Lower leg skin (tissue), 4 donors: ENCODE data around the gene HOMEZ. TPM values are rescaled to one million over a fixed set of nuclear protein-coding genes. Genes with fewer than 3 reads are reported as not detected.

ENCODE experiments used
- DNase-seq, 2 donors: peaks; one replicate each; pipeline ENCODE4 v3.0.0-alpha.2; 2019; ENCODE audit warnings: low spot score in 2 of 2
- H3K4me3 ChIP-seq: fragments of 200-600 bp; sonication (generic); 2 replicates; pipeline ENCODE4 v1.5.1; 2017; ENCODE audit warnings: mild to moderate bottlenecking, low read depth; ENCODE audit not compliant: poor library complexity, severe bottlenecking
- POLR2A ChIP-seq, 2 donors: fragments of 450-650 bp; IDR thresholded peaks; one replicate each; pipeline ENCODE4 v1.6.1; 2016 to 2017; ENCODE audit warnings: antibody characterized with exemption in 2 of 2, mild to moderate bottlenecking in 1 of 2, moderate library complexity in 1 of 2
- WGBS, 2 donors: methylation state at CpG; one replicate each; pipeline ENCODE4 v1.1.5; 2018; 5-methylcytosine and 5-hydroxymethylcytosine counted together
- intact Hi-C: fragments of 100-400 bp; cut with DNase I; formaldehyde crosslinking; loops from one replicate; pipeline ENCODE4 v1.15.0; 2023; ENCODE audit warnings: low total_unique reads
- total RNA-seq, 4 donors: library from RNA; depleted of rRNA; stranded (reverse); fragments of >200 nt; gene quantifications; one replicate each; pipeline ENCODE4 v1.1.0, GENCODE V29; 2016
- TF ChIP-seq, protein P1 (sequence below), 3 donors: fragments of 450-650 bp; IDR thresholded peaks; one replicate each; pipeline ENCODE4 v1.5.1; 2016; ENCODE audit warnings: antibody characterized with exemption in 3 of 3, mild to moderate bottlenecking in 3 of 3, moderate library complexity in 2 of 3

Gene HOMEZ
- total RNA-seq, 4 donors from 2014 or later = 5.3 to 9.7 (median 8.5) TPM

DNA sequence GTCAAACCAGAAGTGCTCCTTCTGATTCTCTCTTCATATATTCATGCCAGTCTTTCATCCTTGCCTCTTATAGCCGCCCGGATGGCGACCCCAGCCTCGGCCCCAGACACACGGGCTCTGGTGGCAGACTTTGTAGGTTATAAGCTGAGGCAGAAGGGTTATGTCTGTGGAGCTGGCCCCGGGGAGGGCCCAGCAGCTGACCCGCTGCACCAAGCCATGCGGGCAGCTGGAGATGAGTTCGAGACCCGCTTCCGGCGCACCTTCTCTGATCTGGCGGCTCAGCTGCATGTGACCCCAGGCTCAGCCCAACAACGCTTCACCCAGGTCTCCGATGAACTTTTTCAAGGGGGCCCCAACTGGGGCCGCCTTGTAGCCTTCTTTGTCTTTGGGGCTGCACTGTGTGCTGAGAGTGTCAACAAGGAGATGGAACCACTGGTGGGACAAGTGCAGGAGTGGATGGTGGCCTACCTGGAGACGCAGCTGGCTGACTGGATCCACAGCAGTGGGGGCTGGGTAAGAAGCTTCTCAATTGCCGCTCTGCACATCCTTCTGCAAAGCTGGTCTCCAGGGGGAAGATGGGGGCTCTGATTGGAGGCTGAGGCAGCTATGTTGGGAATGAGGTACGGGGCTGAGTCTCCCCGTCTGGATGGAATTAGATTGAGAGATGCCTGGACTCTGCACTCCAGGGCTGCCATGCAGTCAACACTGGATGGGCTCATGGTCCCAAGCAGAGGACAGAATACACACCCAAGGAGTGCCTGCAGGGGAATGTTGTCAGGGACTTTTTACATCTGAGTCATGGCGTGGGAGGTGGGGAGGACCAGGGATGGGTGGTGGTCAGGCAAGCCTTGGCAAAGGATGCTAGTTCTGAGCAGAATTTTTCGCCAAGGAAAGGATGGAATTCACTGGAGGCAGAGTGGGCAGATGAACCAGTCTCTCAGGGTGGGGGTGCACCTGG is 22.0 kb upstream of the HOMEZ start:
- whole genome bisulfite sequencing, 2 donors = 80 to 81% methylated on average over 22 of the region's 22 CpGs
- intact Hi-C loops = no loop called here
- no peak for DNase-seq
- no peak overlapping the region for H3K4me3 ChIP-seq
- no peak for TF ChIP-seq POLR2A (IDR thresholded peaks at IDR 0.05)
- TF ChIP-seq, protein P1, sequence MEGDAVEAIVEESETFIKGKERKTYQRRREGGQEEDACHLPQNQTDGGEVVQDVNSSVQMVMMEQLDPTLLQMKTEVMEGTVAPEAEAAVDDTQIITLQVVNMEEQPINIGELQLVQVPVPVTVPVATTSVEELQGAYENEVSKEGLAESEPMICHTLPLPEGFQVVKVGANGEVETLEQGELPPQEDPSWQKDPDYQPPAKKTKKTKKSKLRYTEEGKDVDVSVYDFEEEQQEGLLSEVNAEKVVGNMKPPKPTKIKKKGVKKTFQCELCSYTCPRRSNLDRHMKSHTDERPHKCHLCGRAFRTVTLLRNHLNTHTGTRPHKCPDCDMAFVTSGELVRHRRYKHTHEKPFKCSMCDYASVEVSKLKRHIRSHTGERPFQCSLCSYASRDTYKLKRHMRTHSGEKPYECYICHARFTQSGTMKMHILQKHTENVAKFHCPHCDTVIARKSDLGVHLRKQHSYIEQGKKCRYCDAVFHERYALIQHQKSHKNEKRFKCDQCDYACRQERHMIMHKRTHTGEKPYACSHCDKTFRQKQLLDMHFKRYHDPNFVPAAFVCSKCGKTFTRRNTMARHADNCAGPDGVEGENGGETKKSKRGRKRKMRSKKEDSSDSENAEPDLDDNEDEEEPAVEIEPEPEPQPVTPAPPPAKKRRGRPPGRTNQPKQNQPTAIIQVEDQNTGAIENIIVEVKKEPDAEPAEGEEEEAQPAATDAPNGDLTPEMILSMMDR (IDR thresholded peaks at IDR 0.05) = no peak

DNA sequence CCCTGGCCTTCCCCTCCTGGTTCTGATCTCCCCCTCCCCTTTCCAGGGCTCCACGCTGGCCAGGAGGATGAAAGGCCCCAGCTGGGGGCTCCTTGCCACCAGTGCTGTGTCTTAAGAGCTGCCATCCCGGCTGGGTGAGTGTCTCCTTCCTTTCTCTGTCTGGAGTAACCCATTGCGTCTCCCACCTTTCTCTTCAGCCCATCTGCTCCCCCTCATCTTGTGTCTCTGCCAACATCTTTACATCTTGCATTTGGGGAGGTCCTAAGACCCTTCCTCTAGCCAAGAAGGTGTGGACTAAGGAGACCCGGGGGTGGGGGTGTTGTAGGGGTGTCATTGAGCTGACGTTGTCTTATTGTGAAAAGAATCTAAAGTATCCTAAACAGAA is 21.2 kb upstream of the HOMEZ start:
- no peak for DNase-seq
- intact Hi-C loops = no loop called here
- no peak for TF ChIP-seq POLR2A (IDR thresholded peaks at IDR 0.05)
- TF ChIP-seq, protein P1 (IDR thresholded peaks at IDR 0.05) = no peak
- H3K4me3 ChIP-seq = peak overlapping the region; percentile 53
- WGBS, 2 donors = 8% methylated on average over 5 of the region's 5 CpGs

DNA sequence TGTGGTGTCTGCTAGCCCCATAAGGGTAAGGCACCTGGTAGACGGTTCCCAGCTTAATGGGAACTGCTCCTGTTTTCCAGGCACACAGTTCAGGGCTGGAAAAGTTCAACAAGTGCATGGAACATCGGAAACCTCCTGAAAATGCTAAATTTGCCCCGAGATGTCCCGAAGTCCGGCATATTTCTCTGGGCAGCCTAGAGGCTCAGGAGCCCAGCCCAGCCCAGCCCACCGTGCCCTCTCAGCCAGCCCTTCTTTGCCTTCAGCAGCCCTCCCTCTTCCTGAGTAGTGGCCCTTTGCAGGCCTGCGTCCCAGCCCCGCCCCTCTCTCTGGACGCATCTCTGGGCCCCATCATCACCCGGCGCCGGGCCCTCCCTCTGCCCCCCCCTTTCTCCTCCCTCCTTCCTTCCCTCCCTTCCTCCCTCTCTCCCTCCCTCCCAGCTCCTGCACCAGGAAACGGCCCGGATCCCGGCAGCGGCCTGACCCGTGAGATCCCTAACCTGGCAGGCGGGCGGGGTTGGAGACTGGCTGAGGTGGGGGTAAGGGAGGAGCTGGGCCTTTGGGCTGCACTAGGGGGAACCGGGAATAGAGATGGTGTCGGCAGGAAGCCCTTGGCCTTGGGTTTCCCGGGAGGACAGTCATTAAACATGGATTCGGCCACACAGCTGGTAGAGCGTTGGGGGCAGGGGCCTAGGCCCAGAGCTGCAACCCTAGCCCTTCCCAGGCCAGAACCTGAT is 20.6 kb upstream of the HOMEZ start, which contains the start of gene BCL2L2:
Gene BCL2L2, plus strand, starts transcription at position 422 of the 734 bp plus-strand sequence. CDS start 935 bp downstream, outside the sequence.
- whole genome bisulfite sequencing, 2 donors = 1 to 2% methylated on average over 24 of the region's 24 CpGs
- peak within 1 kb of the TSS; percentile 53 for H3K4me3 ChIP-seq
- intact Hi-C loops = no loop called here
- peak; percentile 93 to 98 for DNase-seq
- TF ChIP-seq, protein P1 (IDR thresholded peaks at IDR 0.05) = no peak
- peak in 1 of 2 donors; percentile 22 for TF ChIP-seq POLR2A (IDR thresholded peaks at IDR 0.05)

DNA sequence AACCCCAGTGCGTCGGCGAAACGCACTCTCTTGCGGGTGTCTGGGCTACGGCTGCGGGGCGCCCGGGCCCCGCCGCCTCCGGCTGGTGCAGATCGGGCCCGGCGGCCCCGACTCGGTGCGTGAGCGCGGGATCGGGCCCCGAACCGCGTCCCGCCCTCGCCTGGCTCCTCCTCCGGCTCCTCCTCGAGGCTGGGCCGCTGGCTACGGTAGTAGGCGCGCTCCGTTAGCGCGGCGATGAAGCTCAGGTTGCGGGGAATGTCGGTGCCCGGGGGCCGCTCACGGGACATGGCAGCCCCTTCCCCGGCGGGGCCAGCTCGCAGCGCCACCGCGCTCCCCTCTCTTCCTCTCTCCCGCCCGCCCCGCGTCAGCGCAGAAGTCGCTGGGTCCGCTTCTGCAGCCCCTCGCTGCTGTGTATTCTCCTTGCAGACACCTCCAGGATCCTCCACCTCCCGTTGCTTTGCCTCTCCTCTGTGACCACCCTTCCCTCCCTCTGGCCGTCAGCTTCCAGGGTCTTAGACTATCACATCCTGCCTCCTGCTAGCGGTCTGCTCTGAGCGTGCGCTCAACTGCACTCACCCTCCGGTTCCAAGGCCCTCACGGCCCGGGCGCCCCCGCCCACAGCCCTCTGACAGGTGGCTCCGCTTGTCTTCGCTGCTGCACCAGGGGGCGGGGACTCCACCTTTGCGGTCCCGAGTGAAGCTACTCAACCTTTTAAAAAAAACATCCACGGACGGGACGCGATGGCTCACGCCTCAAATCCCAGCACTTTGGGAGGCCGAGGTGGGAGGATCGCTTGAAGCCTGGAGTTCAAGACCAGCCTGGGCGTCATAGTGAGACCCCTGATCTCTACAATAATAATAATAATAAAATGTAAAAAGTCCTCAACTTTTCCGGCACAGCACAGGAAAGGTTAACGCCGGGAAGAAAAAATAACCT is 16.6 kb upstream of the HOMEZ start, which contains the start of gene PPP1R3E:
Gene PPP1R3E, minus strand, starts transcription at position 570 of the 936 bp plus-strand sequence. Its CDS starts 283 bp downstream, at position 287.
- TF ChIP-seq, protein P1 (IDR thresholded peaks at IDR 0.05) = no peak
- TF ChIP-seq POLR2A (IDR thresholded peaks at IDR 0.05) = no peak
- 3 to 4% methylated on average over 43 to 55 of the region's 81 CpGs for WGBS, 2 donors
- DNase-seq = peak; percentile 62 to 95
- intact Hi-C loops = no loop called here
- H3K4me3 ChIP-seq = peak within 1 kb of the TSS; percentile 51

DNA sequence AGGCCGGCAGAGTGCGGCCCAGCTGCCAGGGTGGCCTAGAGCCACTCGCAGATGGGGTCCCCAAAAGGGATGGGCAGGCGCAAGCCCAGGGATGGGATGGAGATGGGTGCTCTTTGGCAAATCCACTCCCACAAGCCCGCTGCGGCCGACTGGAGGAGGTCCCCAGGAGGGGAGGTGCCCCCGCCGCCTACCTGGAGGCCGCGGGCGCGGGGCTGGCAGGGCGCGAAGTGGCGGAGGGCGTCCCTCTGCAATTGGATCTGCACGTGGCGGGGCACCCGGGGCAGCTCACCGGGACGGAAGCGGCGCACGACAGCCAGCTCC is 16.0 kb upstream of the HOMEZ start:
- 0% methylated on average over 3 of the region's 25 CpGs; no CpG with 5 or more reads in 1 of the 2 donors for WGBS, 2 donors
- no peak for TF ChIP-seq POLR2A (IDR thresholded peaks at IDR 0.05)
- TF ChIP-seq, protein P1 (IDR thresholded peaks at IDR 0.05) = peak in 1 of 3 donors; percentile 18
- DNase-seq = no peak
- intact Hi-C loops = no loop called here
- H3K4me3 ChIP-seq = peak overlapping the region; percentile 51
